Activated CD8-positive, alpha-beta memory T cell treated with anti-CD3 and anti-CD28 coated beads, Interleukin-2, amount 10 ng/mL, durations not matched to agents 7 days and 5 days (primary cell): ENCODE data around the gene HMGB1. TPM values are rescaled to one million over a fixed set of nuclear protein-coding genes. Genes with fewer than 3 reads are reported as not detected.
A peak's percentile ranks its signal among the peaks of the same experiment; 100 is the strongest.
"Not testable (repeated sequence)": the region's sequence is repeated elsewhere in the genome, so short reads cannot be mapped to it uniquely, and the experiment has no call there.

Experiments
- ATAC-seq: fragments of 150-1000 bp; cut with Tn5 transposase; one replicate; pipeline ENCODE4 v1.10.0; 2021; ENCODE audit warnings: moderate library complexity
- CTCF ChIA-PET: fragments of 350-600 bp; sonication (Branson Sonifier 250); formaldehyde crosslinking; loops from one replicate; lab custom pipeline; 2021; ENCODE audit warnings: antibody characterized with exemption; lab: Charles Lee
- DNase-seq: peaks from one replicate; pipeline ENCODE4 v3.0.0-alpha.2; 2020
- H3K27ac Mint-ChIP-seq: one replicate; pipeline ENCODE4 v1.8.0; 2021; ENCODE audit warnings: mild to moderate bottlenecking, mixed read lengths
- H3K27me3 Mint-ChIP-seq: one replicate; pipeline ENCODE4 v1.8.0; 2021; ENCODE audit warnings: mixed read lengths
- H3K36me3 Mint-ChIP-seq: one replicate; pipeline ENCODE4 v1.8.0; 2021; ENCODE audit warnings: mild to moderate bottlenecking, mixed read lengths
- H3K4me1 Mint-ChIP-seq: one replicate; pipeline ENCODE4 v1.8.0; 2021; ENCODE audit warnings: mixed read lengths
- H3K4me3 Mint-ChIP-seq: one replicate; pipeline ENCODE4 v1.8.0; 2021; ENCODE audit warnings: mild to moderate bottlenecking, moderate library complexity, mixed read lengths
- H3K9me3 Mint-ChIP-seq: one replicate; pipeline ENCODE4 v1.8.0; 2022; ENCODE audit warnings: low read depth, mixed read lengths
- total RNA-seq, 2 experiments: library from RNA; stranded (reverse); gene quantifications; one replicate each; pipeline ENCODE4 v1.2.3, GENCODE V29; 2021

The HMGB1 gene
- total RNA-seq, 2 experiments from 2014 or later, result 716 to 739 TPM

- CTCF ChIA-PET, result interaction anchor here (0.7 to 2.4 kb wide), 7 partner anchors 10 to 339 kb away, joined by 3 to 17 read pairs (median 4); no protein-coding TSS in a partner anchor
- not testable (repeated sequence) for H3K9me3 Mint-ChIP-seq
Observed at GRCh38 chr13:30461279-30462066, 4.3 kb downstream of the HMGB1 start.

DNA sequence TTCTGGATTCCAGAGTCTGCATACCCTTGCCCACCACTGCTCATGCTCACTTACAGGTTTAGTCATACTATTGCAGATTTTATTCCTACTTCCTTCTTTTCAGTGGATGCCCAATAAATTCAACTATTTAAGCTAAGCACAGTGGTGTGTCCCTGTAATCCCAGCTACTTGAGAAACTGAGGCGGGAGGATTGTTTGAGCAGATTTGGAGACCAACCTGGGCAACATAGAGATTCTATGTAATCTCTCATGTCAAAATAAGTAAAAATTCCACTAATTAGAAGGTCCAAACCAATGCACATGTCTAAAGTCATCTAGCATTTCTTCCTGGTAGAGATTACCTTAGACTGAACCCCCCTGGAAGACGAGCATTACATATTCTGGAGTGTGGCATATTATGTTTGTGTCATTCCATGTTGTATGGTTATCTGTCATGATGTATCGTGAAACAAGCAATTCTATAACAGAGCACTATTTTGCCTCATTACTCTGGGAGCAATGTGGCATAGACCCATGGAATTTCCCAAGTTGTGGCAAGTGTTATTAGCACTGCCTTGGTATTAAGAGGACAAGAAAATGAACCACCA, 8.3 kb downstream of the HMGB1 start:
- Mint-ChIP-seq H3K27ac (no peak overlapping the region), H3K4me3 (no peak overlapping the region), H3K36me3 (peaks cover 25% of the 10 kb centered on the region), H3K9me3 (no peaks in the 10 kb centered on the region), H3K27me3 (no peaks in the 10 kb centered on the region), H3K4me1 (peaks cover 26% of the 10 kb centered on the region)
- DNase-seq (no peak), ATAC-seq (no peak)
- CTCF ChIA-PET, result no interaction called here

More at GRCh38 chr13:30461279-30462066, 4.3 kb downstream of the HMGB1 start:
- DNase-seq, ATAC-seq, H3K27me3 Mint-ChIP-seq, H3K4me3 Mint-ChIP-seq: not testable (repeated sequence)
- Mint-ChIP-seq H3K27ac (peak overlapping the region; percentile 57), H3K36me3 (peaks cover 47% of the 10 kb centered on the region), H3K4me1 (peaks cover 29% of the 10 kb centered on the region)

GRCh38 chr13:30456290-30456689, 9.4 kb downstream of the HMGB1 start:
- ATAC-seq, result no peak
- CTCF ChIA-PET, result interaction anchor here (1.4 to 2.3 kb wide), 2 partner anchors 20 to 324 kb away, joined by 4 to 6 read pairs; no protein-coding TSS in a partner anchor

GRCh38 chr13:30454991-30455390, 10.7 kb downstream of the HMGB1 start:
- no peaks in the 10 kb centered on the region for H3K9me3 Mint-ChIP-seq

More at GRCh38 chr13:30456290-30456689, 9.4 kb downstream of the HMGB1 start:
- no peaks in the 10 kb centered on the region for H3K27me3 Mint-ChIP-seq
- H3K27ac Mint-ChIP-seq, result peak overlapping the region; percentile 27
- no peak for DNase-seq
- no peak overlapping the region for H3K4me3 Mint-ChIP-seq
- H3K4me1 Mint-ChIP-seq, result peaks cover 16% of the 10 kb centered on the region
- H3K9me3 Mint-ChIP-seq, result no peaks in the 10 kb centered on the region
- peaks cover 18% of the 10 kb centered on the region for H3K36me3 Mint-ChIP-seq

GRCh38 chr13:30453727-30454126, 12.0 kb downstream of the HMGB1 start:
- peaks cover 7% of the 10 kb centered on the region for H3K4me1 Mint-ChIP-seq
- ATAC-seq (no peak), DNase-seq (no peak)
- H3K36me3 Mint-ChIP-seq, result peaks cover 5% of the 10 kb centered on the region
- no peaks in the 10 kb centered on the region for H3K9me3 Mint-ChIP-seq
- H3K27ac Mint-ChIP-seq, result no peak overlapping the region
- CTCF ChIA-PET, result interaction anchor here (0.6 to 2.3 kb wide), 3 partner anchors 12 to 82 kb away, joined by 3 to 4 read pairs (median 3); no protein-coding TSS in a partner anchor
- no peaks in the 10 kb centered on the region for H3K27me3 Mint-ChIP-seq
- H3K4me3 Mint-ChIP-seq, result no peak overlapping the region

More at GRCh38 chr13:30454991-30455390, 10.7 kb downstream of the HMGB1 start:
- Mint-ChIP-seq H3K4me1 (peaks cover 15% of the 10 kb centered on the region), H3K27me3 (no peaks in the 10 kb centered on the region), H3K27ac (no peak overlapping the region), H3K4me3 (no peak overlapping the region), H3K36me3 (peaks cover 17% of the 10 kb centered on the region)
- no peak for DNase-seq
- CTCF ChIA-PET, result interaction anchor here (0.6 to 2.3 kb wide), 3 partner anchors 19 to 322 kb away, joined by 3 to 6 read pairs (median 4); no protein-coding TSS in a partner anchor
- ATAC-seq, result peak; percentile 24

GRCh38 chr13:30451476-30451875, 14.3 kb downstream of the HMGB1 start:
- H3K27ac Mint-ChIP-seq, H3K9me3 Mint-ChIP-seq, H3K36me3 Mint-ChIP-seq, H3K27me3 Mint-ChIP-seq, H3K4me1 Mint-ChIP-seq, H3K4me3 Mint-ChIP-seq, ATAC-seq, DNase-seq: not testable (repeated sequence)
- CTCF ChIA-PET, result interaction anchor here (0.9 to 1.3 kb wide), 3 partner anchors 11 to 319 kb away, joined by 3 to 4 read pairs (median 3); no protein-coding TSS in a partner anchor

- Mint-ChIP-seq H3K4me3 (no peak overlapping the region), H3K27me3 (no peaks in the 10 kb centered on the region), H3K27ac (no peak overlapping the region), H3K4me1 (peaks cover 1% of the 10 kb centered on the region), H3K36me3 (no peaks in the 10 kb centered on the region), H3K9me3 (no peaks in the 10 kb centered on the region)
- DNase-seq, result no peak
- ATAC-seq, result no peak
- CTCF ChIA-PET, result interaction anchor here (1.1 kb wide), 1 partner anchor 318 kb away, joined by 3 read pairs; no protein-coding TSS in a partner anchor
Observed at GRCh38 chr13:30450066-30450465, 15.7 kb downstream of the HMGB1 start.

DNA sequence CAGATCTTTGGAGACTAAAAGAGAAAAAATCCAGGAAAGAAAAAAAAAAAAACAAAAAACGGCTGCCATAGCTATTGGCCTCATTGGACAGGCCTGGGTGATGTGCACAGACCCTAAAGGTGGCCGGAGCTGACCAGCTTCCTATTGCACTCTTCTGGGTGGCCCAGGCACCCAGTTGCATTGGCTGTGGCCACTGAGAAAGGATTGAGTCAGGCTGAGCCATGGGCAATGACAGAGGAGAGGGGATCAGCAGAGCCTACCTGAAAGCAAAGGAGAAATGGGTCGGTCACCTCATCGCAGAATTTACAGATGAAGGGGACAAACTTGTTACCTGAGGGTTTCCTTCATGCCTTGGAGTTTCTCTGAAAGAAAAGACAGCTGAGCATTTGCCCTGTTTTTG, 17.3 kb downstream of the HMGB1 start:
- Mint-ChIP-seq H3K4me3 (no peak overlapping the region), H3K36me3 (no peaks in the 10 kb centered on the region), H3K27ac (no peak overlapping the region), H3K9me3 (no peaks in the 10 kb centered on the region), H3K4me1 (peaks cover under 1% of the 10 kb centered on the region), H3K27me3 (no peaks in the 10 kb centered on the region)
- CTCF ChIA-PET, result interaction anchor here (0.8 to 1.2 kb wide), 2 partner anchors 40 to 316 kb away, joined by 3 to 4 read pairs; no protein-coding TSS in a partner anchor
- no peak for ATAC-seq
- DNase-seq, result no peak

GRCh38 chr13:30446126-30446500, 19.6 kb downstream of the HMGB1 start:
- CTCF ChIA-PET, result no interaction called here
- ATAC-seq, result no peak
- no peaks in the 10 kb centered on the region for H3K36me3 Mint-ChIP-seq
- H3K4me3 Mint-ChIP-seq, result no peak overlapping the region
- peaks cover 3% of the 10 kb centered on the region for H3K4me1 Mint-ChIP-seq
- H3K9me3 Mint-ChIP-seq, result no peaks in the 10 kb centered on the region
- no peak for DNase-seq
- H3K27ac Mint-ChIP-seq, result no peak overlapping the region
- no peaks in the 10 kb centered on the region for H3K27me3 Mint-ChIP-seq

- DNase-seq (no peak), ATAC-seq (no peak)
- CTCF ChIA-PET, result no interaction called here
- Mint-ChIP-seq H3K36me3 (no peaks in the 10 kb centered on the region), H3K4me1 (peaks cover 7% of the 10 kb centered on the region), H3K27me3 (no peaks in the 10 kb centered on the region), H3K4me3 (no peak overlapping the region), H3K9me3 (no peaks in the 10 kb centered on the region), H3K27ac (peak overlapping the region; percentile 40)
Observed at GRCh38 chr13:30443957-30444404, 21.8 kb downstream of the HMGB1 start.

- H3K36me3 Mint-ChIP-seq, H3K4me3 Mint-ChIP-seq, H3K4me1 Mint-ChIP-seq, H3K27ac Mint-ChIP-seq, ATAC-seq, DNase-seq, H3K9me3 Mint-ChIP-seq, H3K27me3 Mint-ChIP-seq: not testable (repeated sequence)
- CTCF ChIA-PET, result interaction anchor here (1.6 kb wide), 1 partner anchor 19 kb away, joined by 3 read pairs; no protein-coding TSS in a partner anchor
Observed at GRCh38 chr13:30443491-30443890, 22.2 kb downstream of the HMGB1 start.

- no peak overlapping the region for H3K27ac Mint-ChIP-seq
- peaks cover 7% of the 10 kb centered on the region for H3K4me1 Mint-ChIP-seq
- H3K4me3 Mint-ChIP-seq, result no peak overlapping the region
- no peaks in the 10 kb centered on the region for H3K9me3 Mint-ChIP-seq
- CTCF ChIA-PET, result interaction anchor here (0.7 to 1.6 kb wide), 3 partner anchors 14 to 68 kb away, joined by 3 to 7 read pairs (median 3); no protein-coding TSS in a partner anchor
- no peaks in the 10 kb centered on the region for H3K36me3 Mint-ChIP-seq
- DNase-seq (no peak), ATAC-seq (no peak)
- H3K27me3 Mint-ChIP-seq, result no peaks in the 10 kb centered on the region
Observed at GRCh38 chr13:30442926-30443325, 22.8 kb downstream of the HMGB1 start.
